ENCODE results near the gene KCNJ16.

The KCNJ16 gene

DNA sequence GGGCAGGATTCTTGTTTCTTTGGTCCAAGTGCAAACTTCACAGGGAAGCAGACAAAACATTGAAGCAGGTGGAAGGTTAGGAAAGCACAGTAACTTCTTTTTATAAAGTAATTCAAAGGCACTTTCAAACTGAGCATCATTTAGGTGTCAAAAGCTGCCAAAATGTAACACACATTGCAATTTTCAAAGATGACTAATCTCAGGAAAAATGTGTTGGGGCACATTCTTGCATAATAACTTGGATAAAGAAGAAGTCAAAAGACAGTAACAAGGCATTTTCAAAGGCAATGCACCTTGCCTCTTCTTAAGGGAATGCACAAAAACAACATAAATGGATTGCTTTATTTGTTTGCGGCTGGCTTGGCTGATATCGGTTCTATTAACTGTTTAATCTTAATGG lies 97.9 kb downstream of the KCNJ16 start:
- no peak for DNase-seq

GRCh38 chr17:70173681-70174080 lies 98.7 kb downstream of the KCNJ16 start:
- no peak for DNase-seq

- no peak for DNase-seq
These were observed 106.4 kb downstream of the KCNJ16 start for GRCh38 chr17:70181376-70181775.

GRCh38 chr17:70181866-70182265 lies 106.8 kb downstream of the KCNJ16 start:
- DNase-seq: no peak

- no peak for DNase-seq
These were observed 108.5 kb downstream of the KCNJ16 start for GRCh38 chr17:70183508-70183907.

- DNase-seq: no peak
These were observed 109.2 kb downstream of the KCNJ16 start for GRCh38 chr17:70184207-70184606.

- no peak for DNase-seq
These were observed 109.7 kb downstream of the KCNJ16 start for GRCh38 chr17:70184770-70185169.
